ENCODE measurements around the gene REXO2. TPM values are rescaled to one million over a fixed set of nuclear protein-coding genes. Genes with fewer than 3 reads are reported as not detected.

The REXO2 gene
- total RNA-seq, 3 donors from 2014 or later: 38.4 to 92.7 (median 48.2) TPM

DNA sequence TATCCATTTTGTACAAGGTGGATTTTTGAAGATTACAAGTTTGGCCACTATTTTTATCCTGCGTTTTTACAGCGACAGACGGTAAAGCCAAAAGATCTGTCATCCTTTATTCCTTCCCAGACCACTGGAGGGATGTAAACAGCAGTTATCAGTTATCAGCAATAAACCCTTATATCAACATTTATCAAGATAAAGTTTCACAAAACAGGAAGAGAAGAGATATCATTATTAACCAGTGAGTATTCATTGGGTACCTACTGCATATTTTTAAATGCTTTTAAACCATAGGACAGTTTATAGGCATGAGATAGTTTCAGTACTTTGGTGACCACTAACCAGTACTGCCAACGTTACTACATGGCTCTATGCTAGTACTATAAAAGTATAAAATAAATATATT lies 5.9 kb upstream of the REXO2 start:
- Histone ChIP-seq H3K4me3 (no peak overlapping the region), H3K36me3 (ENCODE audit: low read depth) (no peaks in the 10 kb centered on the region), H3K4me1 (ENCODE audit: low read depth) (no peaks in the 10 kb centered on the region), H3K9me3 (no peaks in the 10 kb centered on the region)
- no peak for DNase-seq
- intact Hi-C loops (cut with DNase I, micrococcal nuclease): no loop called here
- no peak for TF ChIP-seq CTCF (IDR thresholded peaks at IDR 0.05)
- no peak for ATAC-seq

- no peak for TF ChIP-seq CTCF (IDR thresholded peaks at IDR 0.05)
- no peak overlapping the region for H3K4me3 ChIP-seq
- no peaks in the 10 kb centered on the region for H3K9me3 ChIP-seq
- ATAC-seq (no peak), DNase-seq (no peak)
- H3K36me3 ChIP-seq (ENCODE audit: low read depth): no peaks in the 10 kb centered on the region
- intact Hi-C loops (cut with DNase I, micrococcal nuclease): no loop called here
- H3K4me1 ChIP-seq (ENCODE audit: low read depth): peaks cover 12% of the 10 kb centered on the region
These were observed 964 bp upstream of the REXO2 start for GRCh38 chr11:114438303-114438702.

GRCh38 chr11:114440121-114440860 lies 1.0 kb downstream of the REXO2 start:
- no peaks in the 10 kb centered on the region for H3K36me3 ChIP-seq (ENCODE audit: low read depth)
- intact Hi-C loops (cut with DNase I, micrococcal nuclease): no loop called here
- H3K4me3 ChIP-seq: peak overlapping the region; percentile 76
- ATAC-seq (no peak), DNase-seq (no peak)
- H3K4me1 ChIP-seq (ENCODE audit: low read depth): peaks cover 12% of the 10 kb centered on the region
- no peaks in the 10 kb centered on the region for H3K9me3 ChIP-seq
- no peak for TF ChIP-seq CTCF (IDR thresholded peaks at IDR 0.05)

GRCh38 chr11:114440971-114441763 lies 1.9 kb downstream of the REXO2 start:
- no peak for ATAC-seq
- no peak for TF ChIP-seq CTCF (IDR thresholded peaks at IDR 0.05)
- Histone ChIP-seq H3K4me1 (ENCODE audit: low read depth) (peaks cover 12% of the 10 kb centered on the region), H3K9me3 (no peaks in the 10 kb centered on the region), H3K4me3 (no peak overlapping the region), H3K36me3 (ENCODE audit: low read depth) (no peaks in the 10 kb centered on the region)
- intact Hi-C loops (cut with DNase I, micrococcal nuclease): no loop called here
- DNase-seq: no peak

- TF ChIP-seq CTCF (IDR thresholded peaks at IDR 0.05): no peak
- Histone ChIP-seq H3K9me3 (no peaks in the 10 kb centered on the region), H3K4me1 (ENCODE audit: low read depth) (peaks cover 12% of the 10 kb centered on the region), H3K4me3 (no peak overlapping the region), H3K36me3 (ENCODE audit: low read depth) (no peaks in the 10 kb centered on the region)
- no peak for DNase-seq
- intact Hi-C loops (cut with DNase I, micrococcal nuclease): no loop called here
- no peak for ATAC-seq
These were observed 2.7 kb downstream of the REXO2 start for GRCh38 chr11:114441921-114442320.
